WTC11 (cell line): Measurements from ENCODE around the gene ITPRIPL1. TPM values are rescaled to one million over a fixed set of nuclear protein-coding genes. Genes with fewer than 3 reads are reported as not detected.

Experiments
- ATAC-seq: fragments of 200-7000 bp; cut with Tn5 transposase; 2 replicates; pipeline ENCODE4 v1.10.0; 2021; ENCODE audit warnings: mild to moderate bottlenecking, moderate library complexity
- CTCF ChIA-PET: fragments of 300-600 bp; sonication (Branson Sonifier 250); formaldehyde crosslinking; loops from one replicate; lab custom pipeline; 2021; ENCODE audit warnings: antibody characterized with exemption; lab: Charles Lee
- POLR2A ChIA-PET: fragments of 350-600 bp; sonication (Branson Sonifier 250); formaldehyde crosslinking; loops from one replicate; lab custom pipeline; 2021; ENCODE audit warnings: antibody characterized with exemption; lab: Charles Lee
- DNase-seq: peaks from one replicate; pipeline ENCODE4 v3.0.0; 2021; ENCODE audit warnings: low spot score
- H3K27ac Mint-ChIP-seq: 2 replicates; pipeline ENCODE4 v1.8.0; 2021; ENCODE audit warnings: mixed read lengths
- H3K27me3 Mint-ChIP-seq: 2 replicates; pipeline ENCODE4 v1.8.0; 2021; ENCODE audit warnings: low read depth, mild to moderate bottlenecking, moderate library complexity, mixed read lengths
- H3K36me3 Mint-ChIP-seq: 2 replicates; pipeline ENCODE4 v1.8.0; 2021; ENCODE audit warnings: mixed read lengths
- H3K4me1 Mint-ChIP-seq: 2 replicates; pipeline ENCODE4 v1.8.0; 2022; ENCODE audit warnings: mixed read lengths
- H3K4me3 Mint-ChIP-seq: 2 replicates; pipeline ENCODE4 v1.8.0; 2021; ENCODE audit warnings: mild to moderate bottlenecking, moderate library complexity, mixed read lengths
- H3K9me3 Mint-ChIP-seq: 2 replicates; pipeline ENCODE4 v1.8.0; 2021; ENCODE audit warnings: mixed read lengths
- ATF3 ChIP-seq: sonication (generic); formaldehyde crosslinking; conservative IDR thresholded peaks from 2 replicates; pipeline ENCODE4 v1.8.1; 2022; ENCODE audit warnings: mild to moderate bottlenecking, missing genetic modification reagents
- CREB1 ChIP-seq: sonication (generic); formaldehyde crosslinking; IDR thresholded peaks from 2 replicates; pipeline ENCODE4 v1.8.0; 2023; ENCODE audit warnings: mild to moderate bottlenecking, missing genetic modification reagents
- CREM ChIP-seq: sonication (generic); formaldehyde crosslinking; IDR thresholded peaks from 2 replicates; pipeline ENCODE4 v1.8.1; 2022; ENCODE audit warnings: mild to moderate bottlenecking, missing genetic modification reagents, moderate library complexity
- ELF4 ChIP-seq: sonication (generic); formaldehyde crosslinking; IDR thresholded peaks from 2 replicates; pipeline ENCODE4 v1.8.1; 2022; ENCODE audit warnings: low read depth, mild to moderate bottlenecking, moderate library complexity, missing genetic modification reagents
- ERG ChIP-seq: fragments of 250-450 bp; sonication (Bioruptor Pico); IDR thresholded peaks from 2 replicates; pipeline ENCODE4 v1.8.0; 2021; ENCODE audit warnings: mild to moderate bottlenecking
- FOXP4 ChIP-seq: sonication (generic); formaldehyde crosslinking; IDR thresholded peaks from 2 replicates; pipeline ENCODE4 v1.8.0; 2022; ENCODE audit warnings: mild to moderate bottlenecking, missing genetic modification reagents
- GABPB1 ChIP-seq: sonication (generic); formaldehyde crosslinking; IDR thresholded peaks from 2 replicates; pipeline ENCODE4 v1.8.1; 2023; ENCODE audit warnings: mild to moderate bottlenecking, missing genetic modification reagents
- HMGA2 ChIP-seq: fragments of 250-450 bp; sonication (Bioruptor Pico); IDR thresholded peaks from 2 replicates; pipeline ENCODE4 v1.4.0; 2021; ENCODE audit warnings: mild to moderate bottlenecking, moderate library complexity
- JUN ChIP-seq: sonication (generic); formaldehyde crosslinking; IDR thresholded peaks from 2 replicates; pipeline ENCODE4 v1.8.0; 2023; ENCODE audit warnings: mild to moderate bottlenecking, missing genetic modification reagents
- MAX ChIP-seq: sonication (generic); formaldehyde crosslinking; IDR thresholded peaks from 2 replicates; pipeline ENCODE4 v1.8.0; 2022; ENCODE audit warnings: mild to moderate bottlenecking, missing genetic modification reagents
- PRRX2 ChIP-seq: fragments of 250-450 bp; sonication (Bioruptor Pico); IDR thresholded peaks from 2 replicates; pipeline ENCODE4 v1.8.0; 2021; ENCODE audit warnings: mild to moderate bottlenecking
- RELA ChIP-seq: sonication (generic); formaldehyde crosslinking; IDR thresholded peaks from 2 replicates; pipeline ENCODE4 v1.8.1; 2022; ENCODE audit warnings: missing genetic modification reagents, mild to moderate bottlenecking, borderline replicate concordance
- RORB ChIP-seq: fragments of 250-450 bp; sonication (Bioruptor Pico); IDR thresholded peaks from 2 replicates; pipeline ENCODE4 v1.9.0; 2021; ENCODE audit warnings: mild to moderate bottlenecking
- SMAD4 ChIP-seq: sonication (generic); formaldehyde crosslinking; IDR thresholded peaks from 2 replicates; pipeline ENCODE4 v1.8.0; 2022; ENCODE audit warnings: mild to moderate bottlenecking, missing genetic modification reagents
- STAT6 ChIP-seq: sonication (generic); formaldehyde crosslinking; conservative IDR thresholded peaks from 2 replicates; pipeline ENCODE4 v1.8.1; 2023; ENCODE audit warnings: mild to moderate bottlenecking, low read depth, missing genetic modification reagents, moderate library complexity
- TCF7 ChIP-seq: sonication (generic); formaldehyde crosslinking; IDR thresholded peaks from 2 replicates; pipeline ENCODE4 v1.8.0; 2022; ENCODE audit warnings: mild to moderate bottlenecking, low read depth, missing genetic modification reagents, moderate library complexity
- TEAD4 ChIP-seq: sonication (generic); formaldehyde crosslinking; IDR thresholded peaks from 2 replicates; pipeline ENCODE4 v1.8.0; 2022; ENCODE audit warnings: mild to moderate bottlenecking, missing genetic modification reagents
- ZNF281 ChIP-seq: sonication (generic); formaldehyde crosslinking; IDR thresholded peaks from 2 replicates; pipeline ENCODE4 v1.8.0; 2023; ENCODE audit warnings: mild to moderate bottlenecking, missing genetic modification reagents
- ZNF396 ChIP-seq: fragments of 250-450 bp; sonication (Bioruptor Pico); IDR thresholded peaks from 2 replicates; pipeline ENCODE4 v1.8.0; 2021; ENCODE audit warnings: mild to moderate bottlenecking, moderate library complexity, borderline replicate concordance
- ZNF423 ChIP-seq: fragments of 250-450 bp; sonication (Bioruptor Pico); IDR thresholded peaks from 2 replicates; pipeline ENCODE4 v2.1.2; 2022; ENCODE audit warnings: mild to moderate bottlenecking, moderate library complexity
- total RNA-seq: library from RNA; stranded (reverse); gene quantifications from 3 replicates; pipeline ENCODE4 v1.2.3, GENCODE V29; 2021

ITPRIPL1 gene
- total RNA-seq, 1 experiment from 2014 or later: 11.7 TPM

GRCh38 chr2:96315005-96315399 is 10.1 kb upstream of the ITPRIPL1 start (continued):
- TF ChIP-seq ELF4 (CRISPR knock-in tag): no peak
- TF ChIP-seq TCF7: no peak
- no peak for TF ChIP-seq FOXP4
- TF ChIP-seq ZNF423 (CRISPR knock-in tag): no peak
- no peak for TF ChIP-seq MAX (CRISPR knock-in tag)

GRCh38 chr2:96315400-96316071 is 9.6 kb upstream of the ITPRIPL1 start:
- peaks cover 19% of the 10 kb centered on the region for H3K27me3 Mint-ChIP-seq
- H3K4me1 Mint-ChIP-seq: peaks cover 3% of the 10 kb centered on the region
- CTCF ChIA-PET: no interaction called here
- H3K9me3 Mint-ChIP-seq: no peaks in the 10 kb centered on the region
- POLR2A ChIA-PET: no interaction called here
- H3K36me3 Mint-ChIP-seq: no peaks in the 10 kb centered on the region
- no peak for DNase-seq
- TF ChIP-seq GABPB1 (CRISPR knock-in tag): 0 out of 2 replicates have a peak, but pooled peaks have one; percentile 17
- TF ChIP-seq TEAD4 (CRISPR knock-in tag): no peak
- ATAC-seq: no peak
- no peak overlapping the region for H3K4me3 Mint-ChIP-seq
- H3K27ac Mint-ChIP-seq: no peak overlapping the region

- no peak overlapping the region for H3K27ac Mint-ChIP-seq
- H3K27me3 Mint-ChIP-seq: peaks cover 34% of the 10 kb centered on the region
- no peaks in the 10 kb centered on the region for H3K9me3 Mint-ChIP-seq
- H3K36me3 Mint-ChIP-seq: no peaks in the 10 kb centered on the region
- no peak for TF ChIP-seq ZNF396 (CRISPR knock-in tag)
- no peak for TF ChIP-seq STAT6 (CRISPR knock-in tag)
- TF ChIP-seq RELA (CRISPR knock-in tag): no peak
- TF ChIP-seq ERG (CRISPR knock-in tag): no peak
- no peak for TF ChIP-seq RORB
- no peak for TF ChIP-seq ATF3
- TF ChIP-seq JUN (CRISPR knock-in tag): no peak
- TF ChIP-seq SMAD4: no peak
- TF ChIP-seq HMGA2 (CRISPR knock-in tag): no peak
- no peak for TF ChIP-seq ZNF281 (CRISPR knock-in tag)
- no peak for TF ChIP-seq CREM (CRISPR knock-in tag)
- no peak for TF ChIP-seq CREB1 (CRISPR knock-in tag)
- TF ChIP-seq PRRX2 (CRISPR knock-in tag): no peak
- no peak for TF ChIP-seq MAX (CRISPR knock-in tag)
- TF ChIP-seq ZNF423 (CRISPR knock-in tag): no peak
- CTCF ChIA-PET: no interaction called here
- POLR2A ChIA-PET: no interaction called here
- H3K4me1 Mint-ChIP-seq: peaks cover 11% of the 10 kb centered on the region
- H3K4me3 Mint-ChIP-seq: no peak overlapping the region
- no peak for ATAC-seq
- DNase-seq: no peak
Measured at GRCh38 chr2:96316999-96317398, 8.1 kb upstream of the ITPRIPL1 start.
